ENCODE data around the gene HTR4. TPM values are rescaled to one million over a fixed set of nuclear protein-coding genes. Genes with fewer than 3 reads are reported as not detected.

Gene HTR4
- total RNA-seq, 2 experiments from 2014 or later: not detected

DNA sequence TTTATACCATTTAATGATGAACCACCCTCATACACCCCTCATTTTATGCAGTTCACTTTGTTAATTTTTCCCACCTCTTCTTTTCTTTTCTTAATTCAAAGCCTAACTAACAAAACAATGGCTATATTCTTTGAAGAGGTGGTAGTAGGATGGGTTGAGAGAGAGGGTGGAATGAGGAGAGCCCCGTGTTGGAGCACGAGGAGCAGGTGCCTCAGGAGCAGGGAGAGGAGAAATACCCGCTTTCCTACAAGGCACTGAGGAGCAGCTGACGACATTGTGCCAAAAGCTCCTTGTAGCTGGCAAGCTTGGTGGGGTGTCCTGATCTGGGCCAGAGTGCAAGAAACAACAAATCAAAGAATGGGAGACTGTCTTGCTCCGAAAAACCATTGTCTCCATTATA, 129.6 kb downstream of the HTR4 start:
- H3K27me3 Mint-ChIP-seq: peaks cover 4% of the 10 kb centered on the region
- no peak overlapping the region for H3K27ac Mint-ChIP-seq
- H3K9me3 Mint-ChIP-seq: peaks cover 7% of the 10 kb centered on the region
- ChIA-PET CTCF (no interaction called here), POLR2A (no interaction called here)
- H3K4me1 Mint-ChIP-seq: no peaks in the 10 kb centered on the region
- H3K36me3 Mint-ChIP-seq (ENCODE audit: low read depth): no peaks in the 10 kb centered on the region
- H3K4me3 Mint-ChIP-seq: no peak overlapping the region
- DNase-seq: no peak

DNA sequence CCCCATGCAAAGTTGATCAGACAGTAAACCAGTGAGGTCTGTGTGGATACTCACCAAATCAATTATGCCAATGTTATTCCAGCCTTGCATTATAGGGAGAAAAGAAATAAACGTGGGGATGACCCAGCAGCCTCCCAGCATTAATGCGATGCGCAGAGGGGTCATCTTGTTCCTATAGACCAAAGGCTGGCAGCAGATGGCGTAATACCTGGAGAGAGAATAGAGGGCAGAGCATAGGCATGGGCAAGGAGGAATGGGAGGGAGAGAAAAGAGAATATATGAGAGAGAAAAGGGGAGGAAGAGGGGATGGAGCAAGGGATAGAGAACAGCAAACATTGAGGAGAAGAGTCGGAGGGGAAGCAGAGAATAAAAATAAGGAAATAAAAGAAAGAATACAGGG, 131.2 kb downstream of the HTR4 start:
- H3K9me3 Mint-ChIP-seq: no peaks in the 10 kb centered on the region
- POLR2A ChIA-PET: no interaction called here
- H3K27ac Mint-ChIP-seq: no peak overlapping the region
- H3K27me3 Mint-ChIP-seq: peaks cover 4% of the 10 kb centered on the region
- no peak for DNase-seq
- H3K36me3 Mint-ChIP-seq (ENCODE audit: low read depth): no peaks in the 10 kb centered on the region
- no peak overlapping the region for H3K4me3 Mint-ChIP-seq
- no peaks in the 10 kb centered on the region for H3K4me1 Mint-ChIP-seq
- CTCF ChIA-PET: no interaction called here

DNA sequence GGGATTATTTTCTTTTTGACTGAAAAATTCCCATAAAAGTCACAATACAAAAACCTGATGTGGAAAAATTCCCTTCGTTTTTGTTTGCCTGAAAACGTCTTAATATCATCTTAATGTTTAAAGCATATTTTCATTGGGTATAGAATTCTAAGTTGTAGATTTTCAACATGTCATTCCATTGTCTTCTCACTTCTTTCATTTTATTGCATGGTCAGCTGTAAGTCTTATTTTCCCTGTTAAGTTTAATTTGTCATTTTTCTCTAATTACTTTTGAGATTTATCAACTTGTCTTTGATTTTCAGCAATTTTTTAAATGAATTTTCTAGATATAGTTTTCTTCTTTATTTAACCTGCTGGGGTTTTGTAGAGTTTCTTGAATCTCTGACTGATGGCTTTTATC, 138.9 kb downstream of the HTR4 start:
- H3K27ac Mint-ChIP-seq: no peak overlapping the region
- POLR2A ChIA-PET: no interaction called here
- CTCF ChIA-PET: no interaction called here
- H3K36me3 Mint-ChIP-seq (ENCODE audit: low read depth): no peaks in the 10 kb centered on the region
- DNase-seq: no peak
- peaks cover 3% of the 10 kb centered on the region for H3K4me1 Mint-ChIP-seq
- no peak overlapping the region for H3K4me3 Mint-ChIP-seq
- peaks cover 5% of the 10 kb centered on the region for H3K27me3 Mint-ChIP-seq
- H3K9me3 Mint-ChIP-seq: no peaks in the 10 kb centered on the region

DNA sequence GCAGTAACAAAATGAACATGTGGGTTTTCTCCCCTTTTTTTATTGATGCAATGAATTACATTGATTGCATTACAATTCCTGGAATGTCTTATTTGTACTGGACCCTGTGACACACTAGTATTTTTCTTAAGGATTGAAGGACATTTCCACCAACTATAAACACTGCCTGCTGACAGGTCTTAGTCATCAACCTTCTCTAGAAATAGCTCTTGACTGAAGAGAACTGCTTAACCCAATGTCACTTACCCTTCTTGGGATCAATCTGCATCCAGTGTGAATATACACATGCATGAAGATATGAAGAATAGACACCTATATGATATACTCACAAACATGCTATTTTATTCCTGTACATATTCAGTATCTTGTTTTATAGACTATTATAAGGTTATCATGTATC, 140.0 kb downstream of the HTR4 start:
- Mint-ChIP-seq H3K27me3 (peaks cover 11% of the 10 kb centered on the region), H3K9me3 (no peaks in the 10 kb centered on the region), H3K4me1 (peaks cover 3% of the 10 kb centered on the region), H3K27ac (no peak overlapping the region), H3K36me3 (ENCODE audit: low read depth) (no peaks in the 10 kb centered on the region), H3K4me3 (no peak overlapping the region)
- POLR2A ChIA-PET: no interaction called here
- DNase-seq: no peak
- CTCF ChIA-PET: no interaction called here

DNA sequence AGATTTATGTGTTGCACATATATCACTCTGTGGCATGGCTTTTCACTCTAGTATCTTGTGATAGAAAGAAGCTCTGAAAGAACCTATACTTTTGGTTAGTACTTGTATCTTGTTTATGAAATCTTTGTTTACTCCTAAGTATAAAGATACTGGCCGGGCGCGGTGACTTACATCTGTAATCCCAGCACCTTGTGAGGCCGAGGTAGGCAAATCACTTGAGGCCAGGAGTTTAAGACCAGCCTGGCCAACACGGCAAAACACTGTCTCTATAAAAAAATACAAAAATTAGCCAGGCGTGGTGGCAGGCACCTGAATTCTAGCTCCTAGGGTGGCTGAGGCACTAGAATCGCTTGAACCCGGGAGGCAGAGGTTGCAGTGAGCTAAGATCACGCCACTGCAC, 141.8 kb downstream of the HTR4 start:
- POLR2A ChIA-PET: no interaction called here
- no peak overlapping the region for H3K27ac Mint-ChIP-seq
- no peak overlapping the region for H3K4me3 Mint-ChIP-seq
- peaks cover 13% of the 10 kb centered on the region for H3K27me3 Mint-ChIP-seq
- no peak for DNase-seq
- H3K36me3 Mint-ChIP-seq (ENCODE audit: low read depth): no peaks in the 10 kb centered on the region
- peaks cover 3% of the 10 kb centered on the region for H3K4me1 Mint-ChIP-seq
- H3K9me3 Mint-ChIP-seq: no peaks in the 10 kb centered on the region
- CTCF ChIA-PET: no interaction called here

DNA sequence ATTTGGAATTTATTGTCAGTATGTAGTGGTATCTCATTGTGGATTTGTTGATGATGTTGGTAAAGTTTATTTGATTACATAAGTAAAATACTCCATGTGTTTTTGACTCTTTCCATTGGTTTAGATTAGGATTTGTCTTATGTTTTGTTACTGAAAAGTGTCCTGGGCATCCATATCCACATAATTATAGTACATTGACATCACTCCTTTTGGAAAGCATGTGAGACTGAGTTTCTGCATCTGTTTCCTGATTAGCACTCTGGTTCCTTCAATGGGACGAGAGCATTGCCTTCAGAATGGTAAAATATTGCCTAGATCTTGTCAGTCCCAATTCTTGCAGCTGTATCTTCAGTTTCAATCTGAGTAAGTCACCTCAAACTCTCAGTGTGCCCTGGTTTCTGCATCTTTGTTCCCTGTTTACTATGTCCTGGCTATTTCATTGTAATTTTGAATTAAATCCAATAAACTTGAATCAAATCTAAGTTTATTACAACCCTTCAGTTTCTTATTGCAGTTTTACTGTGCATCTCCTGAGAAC, 142.4 kb downstream of the HTR4 start:
- H3K9me3 Mint-ChIP-seq: no peaks in the 10 kb centered on the region
- DNase-seq: no peak
- peaks cover 13% of the 10 kb centered on the region for H3K27me3 Mint-ChIP-seq
- peaks cover 3% of the 10 kb centered on the region for H3K4me1 Mint-ChIP-seq
- POLR2A ChIA-PET: no interaction called here
- no peaks in the 10 kb centered on the region for H3K36me3 Mint-ChIP-seq (ENCODE audit: low read depth)
- CTCF ChIA-PET: interaction anchor here (0.6 kb wide), 1 partner anchor 220 kb away, joined by 3 read pairs; no protein-coding TSS in a partner anchor
- no peak overlapping the region for H3K27ac Mint-ChIP-seq
- H3K4me3 Mint-ChIP-seq: no peak overlapping the region

DNA sequence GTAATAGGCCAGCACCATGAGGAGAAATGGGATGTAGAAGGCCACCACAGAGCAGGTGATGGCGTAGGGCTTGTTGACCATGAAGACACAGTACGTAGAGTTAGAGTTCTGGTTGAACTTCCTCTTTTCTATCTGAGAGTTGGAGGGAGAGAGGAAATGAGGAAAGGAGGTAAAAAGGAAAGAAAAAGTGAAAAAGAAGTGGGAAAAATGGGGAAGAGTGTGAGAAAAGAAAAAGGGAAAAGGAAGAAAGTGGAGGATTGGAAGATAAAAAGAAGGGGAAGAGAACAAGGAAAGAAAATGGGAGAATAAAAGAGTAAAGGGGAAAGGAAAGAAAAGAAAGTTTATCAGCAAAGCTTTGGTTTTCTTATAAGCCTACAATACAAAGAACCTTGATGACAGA, 144.4 kb downstream of the HTR4 start:
- H3K27ac Mint-ChIP-seq: no peak overlapping the region
- H3K4me3 Mint-ChIP-seq: no peak overlapping the region
- H3K4me1 Mint-ChIP-seq: peaks cover 3% of the 10 kb centered on the region
- ChIA-PET POLR2A (no interaction called here), CTCF (no interaction called here)
- H3K36me3 Mint-ChIP-seq (ENCODE audit: low read depth): no peaks in the 10 kb centered on the region
- no peak for DNase-seq
- H3K9me3 Mint-ChIP-seq: no peaks in the 10 kb centered on the region
- H3K27me3 Mint-ChIP-seq: peaks cover 15% of the 10 kb centered on the region

DNA sequence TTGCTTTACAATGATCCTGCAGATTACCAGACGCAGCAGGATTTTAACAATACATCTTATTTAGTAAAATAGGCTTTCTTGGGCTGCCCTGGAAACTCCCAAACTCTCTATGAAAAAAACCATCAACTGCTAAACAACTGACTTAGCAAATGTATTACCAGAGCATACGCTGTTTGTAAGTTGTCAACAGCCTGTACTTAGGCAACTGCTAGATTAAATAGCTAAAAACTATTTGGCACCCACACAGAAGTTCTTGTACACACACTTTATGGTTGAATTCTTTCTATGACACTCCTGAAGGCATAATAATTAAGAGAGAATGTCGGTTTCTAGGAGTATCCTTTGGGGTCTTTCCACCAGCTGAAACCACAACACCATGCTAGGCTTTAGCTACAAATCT, 146.7 kb downstream of the HTR4 start:
- Mint-ChIP-seq H3K9me3 (no peaks in the 10 kb centered on the region), H3K36me3 (ENCODE audit: low read depth) (no peaks in the 10 kb centered on the region), H3K4me1 (peaks cover 3% of the 10 kb centered on the region), H3K27me3 (peaks cover 17% of the 10 kb centered on the region), H3K4me3 (no peak overlapping the region), H3K27ac (no peak overlapping the region)
- ChIA-PET CTCF (no interaction called here), POLR2A (no interaction called here)
- no peak for DNase-seq

DNA sequence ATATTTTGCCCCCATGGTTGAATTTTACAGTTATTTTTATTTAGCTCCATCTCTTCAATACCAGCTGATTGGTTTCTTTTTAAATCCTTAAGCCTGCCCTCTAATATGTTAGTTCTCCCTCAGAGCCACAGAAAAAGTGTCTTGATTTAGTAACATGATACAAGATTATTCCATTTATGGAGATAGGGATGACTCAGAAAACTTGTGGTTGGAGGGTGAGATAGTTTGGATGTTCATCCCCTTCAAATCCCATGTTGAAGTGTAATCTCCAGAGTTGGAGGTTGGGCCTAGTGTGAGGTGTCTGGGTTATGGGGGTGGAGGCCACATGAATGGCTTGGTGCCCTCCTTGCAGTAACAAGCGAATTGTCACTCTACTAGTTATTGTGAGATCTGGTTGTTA, 154.9 kb downstream of the HTR4 start:
- no peaks in the 10 kb centered on the region for H3K9me3 Mint-ChIP-seq
- peaks cover 19% of the 10 kb centered on the region for H3K27me3 Mint-ChIP-seq
- no peaks in the 10 kb centered on the region for H3K36me3 Mint-ChIP-seq (ENCODE audit: low read depth)
- ChIA-PET CTCF (no interaction called here), POLR2A (no interaction called here)
- H3K27ac Mint-ChIP-seq: no peak overlapping the region
- no peak overlapping the region for H3K4me3 Mint-ChIP-seq
- DNase-seq: no peak
- H3K4me1 Mint-ChIP-seq: no peaks in the 10 kb centered on the region

DNA sequence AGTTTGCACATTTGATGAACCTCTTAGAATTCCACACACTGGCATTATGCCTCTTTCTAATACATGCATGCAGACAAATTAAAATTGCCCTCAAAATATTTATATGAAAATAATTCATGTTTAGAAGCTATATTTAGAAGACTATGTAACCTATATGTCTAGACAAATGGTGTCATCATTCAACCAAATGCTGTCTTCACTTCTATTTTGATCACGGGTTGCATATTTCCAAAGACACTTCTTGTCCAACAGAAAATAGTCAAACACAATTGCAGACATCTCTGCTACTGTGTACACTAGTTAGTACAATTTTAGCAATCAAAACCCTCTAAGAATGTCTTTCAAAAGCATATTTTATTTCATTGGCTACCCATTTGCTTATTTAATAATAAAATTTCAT, 156.6 kb downstream of the HTR4 start:
- H3K4me1 Mint-ChIP-seq: no peaks in the 10 kb centered on the region
- CTCF ChIA-PET: no interaction called here
- no peaks in the 10 kb centered on the region for H3K36me3 Mint-ChIP-seq (ENCODE audit: low read depth)
- no peak for DNase-seq
- no peak overlapping the region for H3K27ac Mint-ChIP-seq
- POLR2A ChIA-PET: no interaction called here
- H3K9me3 Mint-ChIP-seq: no peaks in the 10 kb centered on the region
- no peak overlapping the region for H3K4me3 Mint-ChIP-seq
- H3K27me3 Mint-ChIP-seq: peaks cover 20% of the 10 kb centered on the region

DNA sequence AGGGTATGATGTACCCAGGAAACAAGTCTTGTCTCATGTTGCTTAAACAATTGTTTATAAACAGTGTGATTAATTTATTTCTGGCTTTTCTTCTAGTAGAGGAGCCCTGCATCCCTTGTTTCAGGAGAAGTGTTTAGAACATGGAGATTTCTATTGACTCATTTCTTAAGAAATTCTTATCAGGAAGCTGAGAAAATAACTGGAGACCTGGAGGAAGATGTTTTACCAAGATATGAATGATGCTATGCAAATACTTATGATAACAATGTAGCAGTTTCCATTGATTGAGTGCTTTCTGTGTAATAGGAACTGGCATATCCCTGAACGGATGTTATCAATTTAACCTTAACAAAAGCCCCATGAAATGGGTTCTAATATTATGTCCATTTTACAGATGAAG, 162.0 kb downstream of the HTR4 start:
- H3K9me3 Mint-ChIP-seq: no peaks in the 10 kb centered on the region
- DNase-seq: no peak
- peaks cover 28% of the 10 kb centered on the region for H3K27me3 Mint-ChIP-seq
- POLR2A ChIA-PET: no interaction called here
- H3K36me3 Mint-ChIP-seq (ENCODE audit: low read depth): no peaks in the 10 kb centered on the region
- CTCF ChIA-PET: no interaction called here
- H3K27ac Mint-ChIP-seq: no peak overlapping the region
- no peaks in the 10 kb centered on the region for H3K4me1 Mint-ChIP-seq
- no peak overlapping the region for H3K4me3 Mint-ChIP-seq

DNA sequence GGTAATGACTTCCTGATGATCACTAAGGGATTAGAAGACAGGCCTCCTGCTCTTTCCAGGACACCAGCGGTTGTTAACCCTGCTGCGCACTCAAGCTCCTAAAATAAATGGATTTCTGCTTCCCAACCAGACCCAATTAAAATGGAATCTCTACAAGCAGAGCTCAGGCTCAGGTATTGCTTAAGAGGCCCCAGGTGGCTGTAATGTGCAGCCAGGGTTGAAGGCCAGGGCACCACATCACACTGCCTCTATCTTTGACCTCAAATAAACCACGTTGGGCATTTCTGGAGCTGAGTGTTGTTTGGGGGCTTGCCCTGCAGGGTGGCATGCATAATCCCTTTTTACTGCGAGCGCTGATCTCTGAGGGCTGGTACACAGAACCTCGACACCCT, 162.5 kb downstream of the HTR4 start:
- H3K4me1 Mint-ChIP-seq: no peaks in the 10 kb centered on the region
- H3K36me3 Mint-ChIP-seq (ENCODE audit: low read depth): no peaks in the 10 kb centered on the region
- H3K9me3 Mint-ChIP-seq: no peaks in the 10 kb centered on the region
- H3K27ac Mint-ChIP-seq: no peak overlapping the region
- H3K27me3 Mint-ChIP-seq: peaks cover 32% of the 10 kb centered on the region
- no peak for DNase-seq
- no peak overlapping the region for H3K4me3 Mint-ChIP-seq
- POLR2A ChIA-PET: no interaction called here
- CTCF ChIA-PET: interaction anchor here (1.8 kb wide), 1 partner anchor 9 kb away, joined by 7 read pairs; no protein-coding TSS in a partner anchor

DNA sequence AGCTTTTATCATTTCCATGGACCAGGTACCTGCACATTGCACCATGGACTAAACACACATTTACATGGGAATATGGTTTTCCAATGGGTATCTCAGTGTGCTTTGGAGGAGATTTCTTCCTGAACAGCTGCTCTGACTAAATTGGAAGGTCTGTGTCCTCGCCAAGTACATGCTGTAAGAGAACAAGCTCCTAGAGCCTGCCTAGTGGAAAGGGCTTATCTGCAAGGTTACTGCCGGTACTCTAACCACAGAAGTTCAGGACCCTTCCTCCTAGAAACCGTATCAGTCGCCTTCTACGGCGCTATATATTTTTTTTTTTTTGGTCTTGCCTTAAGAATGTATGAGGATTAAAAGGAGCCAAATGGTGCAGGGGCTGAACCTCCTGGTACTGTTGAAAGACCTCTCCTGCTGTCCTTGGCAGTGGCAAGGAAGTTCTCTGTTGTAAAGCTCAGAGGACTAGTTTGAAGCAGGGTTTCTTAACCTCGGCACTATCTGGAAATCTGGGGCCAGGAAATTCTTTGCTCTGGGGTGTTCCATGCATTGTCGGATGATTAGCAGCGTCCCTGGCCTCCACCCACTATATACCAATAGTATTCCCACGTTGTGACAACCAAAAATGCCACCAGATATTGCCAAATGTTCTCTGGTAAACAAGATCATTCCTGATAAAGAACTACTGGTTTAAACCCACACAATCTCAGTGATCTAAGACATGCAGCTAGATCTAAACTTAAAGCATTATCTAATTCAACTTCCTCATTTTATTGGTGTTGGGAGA, 163.1 kb downstream of the HTR4 start:
- POLR2A ChIA-PET: no interaction called here
- H3K9me3 Mint-ChIP-seq: no peaks in the 10 kb centered on the region
- H3K27me3 Mint-ChIP-seq: peaks cover 34% of the 10 kb centered on the region
- no peak for DNase-seq
- H3K4me1 Mint-ChIP-seq: no peaks in the 10 kb centered on the region
- no peak overlapping the region for H3K27ac Mint-ChIP-seq
- H3K4me3 Mint-ChIP-seq: no peak overlapping the region
- CTCF ChIA-PET: interaction anchor here (1.8 kb wide), 1 partner anchor 8 kb away, joined by 7 read pairs; no protein-coding TSS in a partner anchor
- H3K36me3 Mint-ChIP-seq (ENCODE audit: low read depth): no peaks in the 10 kb centered on the region

DNA sequence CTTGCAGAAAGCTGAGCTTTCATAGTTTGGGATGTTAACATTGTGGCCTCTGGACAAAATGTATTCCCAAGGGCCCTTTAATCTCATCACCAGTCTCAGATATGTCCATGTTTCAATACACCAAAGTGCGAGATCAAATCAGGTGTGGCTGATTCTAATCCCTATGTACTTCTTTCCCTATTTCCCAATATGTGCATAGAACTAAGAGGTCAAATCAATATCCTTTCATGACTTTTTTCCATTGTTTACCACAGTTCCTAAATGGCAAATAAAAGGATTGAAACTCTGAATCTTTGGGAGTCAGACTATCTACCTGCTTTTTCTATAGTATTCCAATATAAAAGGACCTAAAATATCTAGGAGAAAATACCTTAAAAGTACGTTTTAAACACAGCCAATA, 165.6 kb downstream of the HTR4 start:
- Mint-ChIP-seq H3K36me3 (ENCODE audit: low read depth) (no peaks in the 10 kb centered on the region), H3K9me3 (no peaks in the 10 kb centered on the region), H3K27me3 (peaks cover 37% of the 10 kb centered on the region), H3K4me1 (no peaks in the 10 kb centered on the region), H3K27ac (no peak overlapping the region), H3K4me3 (no peak overlapping the region)
- CTCF ChIA-PET: interaction anchor here (1.2 kb wide), 1 partner anchor 242 kb away, joined by 3 read pairs; no protein-coding TSS in a partner anchor
- DNase-seq: no peak
- POLR2A ChIA-PET: no interaction called here

Data from activated CD4-positive, alpha-beta memory T cell treated with anti-CD3 and anti-CD28 coated beads, Interleukin-2, amount 10 ng/mL, durations not matched to agents 7 days and 5 days (primary cell).